Liver (tissue), 9 donors: ENCODE results near the gene KNOP1. TPM values are rescaled to one million over a fixed set of nuclear protein-coding genes. Genes with fewer than 3 reads are reported as not detected.

ENCODE experiments used
- DNase-seq: peaks from one replicate; pipeline ENCODE4 v3.0.0-alpha.2; 2017; ENCODE audit warnings: low spot score
- H3K27ac ChIP-seq, 2 donors: one replicate each; pipeline ENCODE4 v1.7.0; 2013; ENCODE audit warnings: inconsistent platforms in 2 of 2, low read length in 2 of 2, control low read depth in 1 of 2, low read depth in 1 of 2, mild to moderate bottlenecking in 1 of 2
- H3K27me3 ChIP-seq, 4 donors: one replicate each; pipeline versions ENCODE4 v1.6.1 to v1.7.0; 2013; ENCODE audit warnings: low read length in 3 of 4, inconsistent platforms in 1 of 4, mild to moderate bottlenecking in 1 of 4, moderate library complexity in 1 of 4; ENCODE audit not compliant: control insufficient read depth in 4 of 4, insufficient read depth in 4 of 4
- H3K36me3 ChIP-seq, 4 donors: one replicate each; pipeline versions ENCODE4 v1.6.1 to v1.7.0; 2013; ENCODE audit warnings: low read length in 3 of 4, mild to moderate bottlenecking in 3 of 4, low read depth in 1 of 4, moderate library complexity in 1 of 4; ENCODE audit not compliant: control insufficient read depth in 4 of 4, insufficient read depth in 3 of 4
- H3K4me1 ChIP-seq, 4 donors: one replicate each; pipeline versions ENCODE4 v1.6.1 to v1.7.0; 2013; ENCODE audit warnings: low read length in 3 of 4, mild to moderate bottlenecking in 3 of 4, moderate library complexity in 1 of 4; ENCODE audit not compliant: control insufficient read depth in 4 of 4, insufficient read depth in 4 of 4
- H3K4me3 ChIP-seq, 3 donors: one replicate each; pipeline versions ENCODE4 v1.6.1 to v1.7.0; 2013; ENCODE audit warnings: low read length in 3 of 3, control low read depth in 1 of 3, low read depth in 1 of 3, mild to moderate bottlenecking in 1 of 3
- H3K9ac ChIP-seq, 2 donors: one replicate each; pipeline ENCODE4 v1.7.0; 2013; ENCODE audit warnings: low read length in 2 of 2, mild to moderate bottlenecking in 2 of 2, moderate library complexity in 2 of 2, control low read depth in 1 of 2, low read depth in 1 of 2
- H3K9me3 ChIP-seq, 4 donors: one replicate each; pipeline versions ENCODE4 v1.6.1 to v1.7.0; 2013; ENCODE audit warnings: low read length in 3 of 4; ENCODE audit not compliant: control insufficient read depth in 4 of 4
- ATF3 ChIP-seq: IDR thresholded peaks from 2 replicates; pipeline ENCODE4 v1.6.1; 2016; ENCODE audit warnings: antibody characterized with exemption
- CTCF ChIP-seq: fragments of 150-350 bp; IDR thresholded peaks from 2 replicates; pipeline ENCODE4 v1.5.1; 2017; ENCODE audit warnings: improper control_type of control experiment, low read depth, low read length; ENCODE audit not compliant: missing input control
- EGR1 ChIP-seq, 2 donors: IDR thresholded peaks; 2 replicates each; pipeline ENCODE4 v1.6.1; 2016 to 2018; ENCODE audit warnings: antibody characterized with exemption in 2 of 2, low read depth in 2 of 2
- FOXA1 ChIP-seq: IDR thresholded peaks from 2 replicates; pipeline ENCODE4 v1.6.1; 2016; ENCODE audit warnings: antibody characterized with exemption
- FOXA2 ChIP-seq: IDR thresholded peaks from 2 replicates; pipeline ENCODE4 v1.6.1; 2016; ENCODE audit warnings: antibody characterized with exemption
- GABPA ChIP-seq, 2 donors: IDR thresholded peaks in 1 of 2; conservative IDR thresholded peaks in 1 of 2; 2 replicates each; pipeline ENCODE4 v1.6.1; 2016; ENCODE audit warnings: antibody characterized with exemption in 2 of 2, mild to moderate bottlenecking in 1 of 2, moderate library complexity in 1 of 2
- HNF4A ChIP-seq, 2 donors: conservative IDR thresholded peaks; 2 replicates each; pipeline ENCODE4 v1.6.1; 2016; ENCODE audit warnings: antibody characterized with exemption in 2 of 2, mild to moderate bottlenecking in 2 of 2
- HNF4G ChIP-seq: IDR thresholded peaks from 2 replicates; pipeline ENCODE4 v1.6.1; 2016; ENCODE audit warnings: antibody characterized with exemption
- JUND ChIP-seq, 2 donors: IDR thresholded peaks; 2 replicates each; pipeline ENCODE4 v1.6.1; 2016; ENCODE audit warnings: antibody characterized with exemption in 2 of 2
- MAX ChIP-seq: IDR thresholded peaks from 2 replicates; pipeline ENCODE4 v1.6.1; 2016; ENCODE audit warnings: antibody characterized with exemption
- NR2F2 ChIP-seq: IDR thresholded peaks from 2 replicates; pipeline ENCODE4 v1.6.1; 2016; ENCODE audit warnings: antibody characterized with exemption
- RAD21 ChIP-seq, 2 donors: IDR thresholded peaks; 2 replicates each; pipeline ENCODE4 v1.6.1; 2016; ENCODE audit warnings: antibody characterized with exemption in 2 of 2, mild to moderate bottlenecking in 2 of 2
- REST ChIP-seq: IDR thresholded peaks from 2 replicates; pipeline ENCODE4 v1.6.1; 2016; ENCODE audit warnings: antibody characterized with exemption, mild to moderate bottlenecking
- RXRA ChIP-seq, 2 donors: IDR thresholded peaks; 2 replicates each; pipeline ENCODE4 v1.6.1; 2017 to 2018; ENCODE audit warnings: antibody characterized with exemption in 2 of 2, mild to moderate bottlenecking in 1 of 2
- SP1 ChIP-seq: IDR thresholded peaks from 2 replicates; pipeline ENCODE4 v1.6.1; 2018; ENCODE audit warnings: antibody characterized with exemption, mild to moderate bottlenecking
- TAF1 ChIP-seq: conservative IDR thresholded peaks from 2 replicates; pipeline ENCODE4 v1.6.1; 2016; ENCODE audit warnings: antibody characterized with exemption, mild to moderate bottlenecking
- ZBTB33 ChIP-seq: IDR thresholded peaks from 2 replicates; pipeline ENCODE4 v1.6.1; 2016; ENCODE audit warnings: antibody characterized with exemption
- WGBS: extraction: QIAGEN DNeasy Blood & Tissue Kit; methylation state at CpG from one replicate; pipeline ENCODE4 v1.1.7; 2013; 5-methylcytosine and 5-hydroxymethylcytosine counted together
- polyA plus RNA-seq, 2 donors: library from polyadenylated mRNA; stranded (reverse) in 1 of 2; unstranded in 1 of 2; fragments of 200-250 nt in 1 of 2; fragments of >200 nt in 1 of 2; fragmentation: Nextera tagmentation in 1 of 2; extraction: Ambion mirVana in 1 of 2; gene quantifications; one replicate each; pipeline versions ENCODE4 v1.2.1 to v1.2.3, GENCODE V29; 2013 to 2015
- total RNA-seq, 2 donors: library from RNA; depleted of rRNA; stranded (reverse); fragments of >200 nt; gene quantifications; one replicate each; pipeline ENCODE4 v1.2.3, GENCODE V29; 2014
- donor health status: healthy.
- donor health status: healthy.
- donor health status: healthy.
- donor health status: healthy.
- donor health status: healthy.

Gene KNOP1
- total and polyA plus RNA-seq, 4 donors: 4.1 to 6.7 (median 5.7) TPM

- peaks cover 15 to 35% (median 15%) of the 10 kb centered on the region in 4 donors for H3K36me3 ChIP-seq
- DNase-seq: no peak
- H3K9me3 ChIP-seq: no peaks in the 10 kb centered on the region
Observed at GRCh38 chr16:19709381-19710136, 8.5 kb downstream of the KNOP1 start.

More at GRCh38 chr16:19709381-19710136, 8.5 kb downstream of the KNOP1 start:
- no peak for TF ChIP-seq FOXA1
- no peak for TF ChIP-seq HNF4G
- TF ChIP-seq CTCF: no peak
- TF ChIP-seq JUND (IDR thresholded peaks at IDR 0.05): no peak
- no peak for TF ChIP-seq ATF3
- TF ChIP-seq REST: no peak
- TF ChIP-seq ZBTB33: no peak
- no peak for TF ChIP-seq MAX
- TF ChIP-seq GABPA (IDR thresholded peaks at IDR 0.05 in 1 of 2, conservative IDR thresholded peaks at IDR 0.05 in 1 of 2): no peak
- no peak for TF ChIP-seq RAD21 (IDR thresholded peaks at IDR 0.05)
- TF ChIP-seq RXRA (IDR thresholded peaks at IDR 0.05): no peak
- TF ChIP-seq HNF4A (conservative IDR thresholded peaks at IDR 0.05): no peak
- TF ChIP-seq TAF1: no peak
- no peak for TF ChIP-seq SP1
- no peak for TF ChIP-seq NR2F2
- no peak for TF ChIP-seq FOXA2
- TF ChIP-seq EGR1 (IDR thresholded peaks at IDR 0.05; ENCODE audit: low read depth in 2 of 2): no peak
- 98% methylated on average over 22 of the region's 22 CpGs for WGBS
- H3K27me3 ChIP-seq: no peaks in the 10 kb centered on the region
- H3K4me1 ChIP-seq: no peaks in the 10 kb centered on the region
- no peak overlapping the region for H3K27ac ChIP-seq
- H3K4me3 ChIP-seq: no peak overlapping the region
- H3K9ac ChIP-seq: no peak overlapping the region
